Lower lobe of right lung (tissue), 2 donors: ENCODE measurements around the gene FAM240A. TPM values are rescaled to one million over a fixed set of nuclear protein-coding genes. Genes with fewer than 3 reads are reported as not detected.

Experiments used
- ATAC-seq, 2 donors: fragments of 200-7000 bp; cut with Tn5 transposase; one replicate each; pipeline ENCODE4 v1.9.1; 2020 to 2022; ENCODE audit warnings: mild to moderate bottlenecking in 2 of 2, moderate library complexity in 2 of 2
- DNase-seq: peaks from one replicate; pipeline ENCODE4 v3.0.0-alpha.2; 2020
- H3K27ac ChIP-seq: fragments of 200-600 bp; one replicate; pipeline ENCODE4 v1.8.0; 2022
- H3K27me3 ChIP-seq: fragments of 200-600 bp; one replicate; pipeline ENCODE4 v1.8.0; 2022; ENCODE audit warnings: low read depth
- H3K36me3 ChIP-seq: fragments of 200-600 bp; one replicate; pipeline ENCODE4 v1.8.0; 2022; ENCODE audit warnings: mild to moderate bottlenecking
- H3K4me1 ChIP-seq: fragments of 200-600 bp; one replicate; pipeline ENCODE4 v1.8.0; 2022
- H3K4me3 ChIP-seq: fragments of 200-600 bp; one replicate; pipeline ENCODE4 v1.8.0; 2022; ENCODE audit warnings: mild to moderate bottlenecking
- H3K9me3 ChIP-seq: fragments of 200-600 bp; one replicate; pipeline ENCODE4 v1.8.0; 2022
- CTCF ChIP-seq: fragments of 200-600 bp; IDR thresholded peaks from one replicate; pipeline ENCODE4 v1.8.0; 2022; ENCODE audit warnings: antibody characterized with exemption, mild to moderate bottlenecking
- intact Hi-C: fragments of 100-400 bp; cut with DNase I; formaldehyde crosslinking; loops from one replicate; pipeline ENCODE4 v1.11.0; 2022
- total RNA-seq: library from RNA; stranded (reverse); fragmentation: NEBNext Ultra II Directional; extraction: Animal tissue kit (Norgen Biotek cat#: 25700); gene quantifications from one replicate; pipeline ENCODE4 v1.2.1, GENCODE V29; 2021
- donor health status: DM: no; HTN: yes; CAD: no; lungs with severe emphysema.

FAM240A gene
- total RNA-seq, 1 donor from 2014 or later, result not detected

GRCh38 chr3:46642971-46643370, 30.6 kb downstream of the FAM240A start:
- Histone ChIP-seq H3K4me3 (no peak overlapping the region), H3K36me3 (no peaks in the 10 kb centered on the region), H3K27me3 (no peaks in the 10 kb centered on the region), H3K4me1 (no peaks in the 10 kb centered on the region), H3K27ac (no peak overlapping the region), H3K9me3 (no peaks in the 10 kb centered on the region)
- DNase-seq (no peak), ATAC-seq (no peak)
- no peak for TF ChIP-seq CTCF
- intact Hi-C loops, result no loop called here

- H3K4me1 ChIP-seq, result no peaks in the 10 kb centered on the region
- ATAC-seq (no peak), DNase-seq (no peak)
- no peaks in the 10 kb centered on the region for H3K27me3 ChIP-seq
- intact Hi-C loops, result no loop called here
- H3K36me3 ChIP-seq, result no peaks in the 10 kb centered on the region
- no peak overlapping the region for H3K4me3 ChIP-seq
- TF ChIP-seq CTCF, result no peak
- no peaks in the 10 kb centered on the region for H3K9me3 ChIP-seq
- H3K27ac ChIP-seq, result no peak overlapping the region
Observed at GRCh38 chr3:46643701-46644100, 31.4 kb downstream of the FAM240A start.

- H3K36me3 ChIP-seq, result no peaks in the 10 kb centered on the region
- TF ChIP-seq CTCF, result no peak
- H3K9me3 ChIP-seq, result no peaks in the 10 kb centered on the region
- no peak for DNase-seq
- H3K27me3 ChIP-seq, result no peaks in the 10 kb centered on the region
- ATAC-seq, result no peak
- intact Hi-C loops, result no loop called here
- H3K27ac ChIP-seq, result no peak overlapping the region
- H3K4me3 ChIP-seq, result no peak overlapping the region
- no peaks in the 10 kb centered on the region for H3K4me1 ChIP-seq
Observed at GRCh38 chr3:46646700-46647099, 34.4 kb downstream of the FAM240A start.

GRCh38 chr3:46648096-46648495, 35.8 kb downstream of the FAM240A start:
- ATAC-seq, result no peak
- intact Hi-C loops, result no loop called here
- DNase-seq, result no peak
- Histone ChIP-seq H3K4me1 (no peaks in the 10 kb centered on the region), H3K9me3 (no peaks in the 10 kb centered on the region), H3K27me3 (no peaks in the 10 kb centered on the region), H3K4me3 (no peak overlapping the region), H3K36me3 (no peaks in the 10 kb centered on the region), H3K27ac (no peak overlapping the region)
- TF ChIP-seq CTCF, result no peak

- intact Hi-C loops, result no loop called here
- ATAC-seq, result no peak
- no peaks in the 10 kb centered on the region for H3K4me1 ChIP-seq
- no peak for DNase-seq
- no peak overlapping the region for H3K4me3 ChIP-seq
- H3K9me3 ChIP-seq, result no peaks in the 10 kb centered on the region
- no peaks in the 10 kb centered on the region for H3K36me3 ChIP-seq
- H3K27me3 ChIP-seq, result no peaks in the 10 kb centered on the region
- no peak overlapping the region for H3K27ac ChIP-seq
- no peak for TF ChIP-seq CTCF
Observed at GRCh38 chr3:46649436-46649835, 37.1 kb downstream of the FAM240A start.

- Histone ChIP-seq H3K27ac (no peak overlapping the region), H3K27me3 (no peaks in the 10 kb centered on the region), H3K36me3 (no peaks in the 10 kb centered on the region), H3K4me1 (no peaks in the 10 kb centered on the region), H3K9me3 (no peaks in the 10 kb centered on the region), H3K4me3 (no peak overlapping the region)
- no peak for ATAC-seq
- intact Hi-C loops, result no loop called here
- no peak for TF ChIP-seq CTCF
- no peak for DNase-seq
Observed at GRCh38 chr3:46651084-46651483, 38.8 kb downstream of the FAM240A start.
